ENCODE data around the gene MEA1.

The MEA1 gene

GRCh38 chr6:43013097-43013842 lies 476 bp downstream of the MEA1 start:
- no peak for DNase-seq (ENCODE audit: low spot score)
- TF ChIP-seq, protein P1, sequence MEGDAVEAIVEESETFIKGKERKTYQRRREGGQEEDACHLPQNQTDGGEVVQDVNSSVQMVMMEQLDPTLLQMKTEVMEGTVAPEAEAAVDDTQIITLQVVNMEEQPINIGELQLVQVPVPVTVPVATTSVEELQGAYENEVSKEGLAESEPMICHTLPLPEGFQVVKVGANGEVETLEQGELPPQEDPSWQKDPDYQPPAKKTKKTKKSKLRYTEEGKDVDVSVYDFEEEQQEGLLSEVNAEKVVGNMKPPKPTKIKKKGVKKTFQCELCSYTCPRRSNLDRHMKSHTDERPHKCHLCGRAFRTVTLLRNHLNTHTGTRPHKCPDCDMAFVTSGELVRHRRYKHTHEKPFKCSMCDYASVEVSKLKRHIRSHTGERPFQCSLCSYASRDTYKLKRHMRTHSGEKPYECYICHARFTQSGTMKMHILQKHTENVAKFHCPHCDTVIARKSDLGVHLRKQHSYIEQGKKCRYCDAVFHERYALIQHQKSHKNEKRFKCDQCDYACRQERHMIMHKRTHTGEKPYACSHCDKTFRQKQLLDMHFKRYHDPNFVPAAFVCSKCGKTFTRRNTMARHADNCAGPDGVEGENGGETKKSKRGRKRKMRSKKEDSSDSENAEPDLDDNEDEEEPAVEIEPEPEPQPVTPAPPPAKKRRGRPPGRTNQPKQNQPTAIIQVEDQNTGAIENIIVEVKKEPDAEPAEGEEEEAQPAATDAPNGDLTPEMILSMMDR (IDR thresholded peaks at IDR 0.05; ENCODE audit: extremely low read depth, insufficient read depth, missing control alignments) = no peak
- in situ Hi-C loops (cut with MboI; ENCODE audit: low pct_unique_long_range_greater_than_20kb, low sequenced_read_pairs, unreplicated experiment) = no loop called here

- in situ Hi-C loops (cut with MboI; ENCODE audit: low pct_unique_long_range_greater_than_20kb, low sequenced_read_pairs, unreplicated experiment) = no loop called here
- TF ChIP-seq, protein P1 (IDR thresholded peaks at IDR 0.05; ENCODE audit: extremely low read depth, insufficient read depth, missing control alignments) = no peak
- DNase-seq (ENCODE audit: low spot score) = no peak
These were observed 1.4 kb downstream of the MEA1 start for GRCh38 chr6:43012364-43012763.

DNA sequence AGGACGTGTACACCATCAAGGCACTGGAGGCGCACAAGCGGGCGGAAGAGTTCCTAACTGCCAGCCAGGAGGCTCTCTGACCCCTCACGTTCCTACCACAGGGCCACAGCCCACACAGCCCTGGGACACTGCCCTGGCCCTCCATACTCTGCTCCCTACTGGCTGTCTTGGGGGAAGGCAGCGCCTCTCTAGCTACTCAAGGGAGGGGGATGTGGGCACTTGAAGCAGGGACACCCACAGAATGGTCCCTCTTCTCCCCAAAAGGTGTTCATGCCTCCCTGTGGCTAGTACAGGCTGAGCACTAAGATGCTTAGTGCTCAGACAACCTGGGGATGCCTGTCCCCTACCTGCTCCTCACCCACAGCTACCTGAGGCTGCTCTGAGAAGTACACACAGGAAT lies 2.5 kb downstream of the MEA1 start:
- in situ Hi-C loops (cut with MboI; ENCODE audit: low pct_unique_long_range_greater_than_20kb, low sequenced_read_pairs, unreplicated experiment) = no loop called here
- TF ChIP-seq, protein P1 (IDR thresholded peaks at IDR 0.05; ENCODE audit: extremely low read depth, insufficient read depth, missing control alignments) = no peak
- no peak for DNase-seq (ENCODE audit: low spot score)

DNA sequence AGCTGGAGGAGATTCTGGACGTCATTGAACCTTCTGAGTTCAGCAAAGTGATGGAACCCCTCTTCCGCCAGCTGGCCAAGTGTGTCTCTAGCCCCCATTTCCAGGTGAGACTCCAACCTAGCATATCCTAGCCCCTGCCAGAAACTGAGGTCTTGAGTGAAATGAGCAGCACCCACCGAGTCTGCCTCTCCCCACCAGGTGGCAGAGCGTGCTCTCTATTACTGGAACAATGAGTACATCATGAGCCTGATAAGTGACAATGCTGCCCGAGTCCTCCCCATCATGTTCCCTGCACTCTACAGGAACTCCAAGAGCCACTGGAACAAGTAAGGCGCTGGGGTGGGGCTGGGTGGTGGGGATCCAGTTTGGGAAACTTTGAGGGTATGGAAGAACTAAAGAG lies 4.6 kb downstream of the MEA1 start:
- in situ Hi-C loops (cut with MboI; ENCODE audit: low pct_unique_long_range_greater_than_20kb, low sequenced_read_pairs, unreplicated experiment) = no loop called here
- DNase-seq (ENCODE audit: low spot score) = peak; percentile 43
- TF ChIP-seq, protein P1 (IDR thresholded peaks at IDR 0.05; ENCODE audit: extremely low read depth, insufficient read depth, missing control alignments) = peak; percentile 53

- TF ChIP-seq, protein P1 (IDR thresholded peaks at IDR 0.05; ENCODE audit: extremely low read depth, insufficient read depth, missing control alignments) = no peak
- in situ Hi-C loops (cut with MboI; ENCODE audit: low pct_unique_long_range_greater_than_20kb, low sequenced_read_pairs, unreplicated experiment) = no loop called here
- DNase-seq (ENCODE audit: low spot score) = no peak
These were observed 6.6 kb downstream of the MEA1 start for GRCh38 chr6:43007126-43007525.

DNA sequence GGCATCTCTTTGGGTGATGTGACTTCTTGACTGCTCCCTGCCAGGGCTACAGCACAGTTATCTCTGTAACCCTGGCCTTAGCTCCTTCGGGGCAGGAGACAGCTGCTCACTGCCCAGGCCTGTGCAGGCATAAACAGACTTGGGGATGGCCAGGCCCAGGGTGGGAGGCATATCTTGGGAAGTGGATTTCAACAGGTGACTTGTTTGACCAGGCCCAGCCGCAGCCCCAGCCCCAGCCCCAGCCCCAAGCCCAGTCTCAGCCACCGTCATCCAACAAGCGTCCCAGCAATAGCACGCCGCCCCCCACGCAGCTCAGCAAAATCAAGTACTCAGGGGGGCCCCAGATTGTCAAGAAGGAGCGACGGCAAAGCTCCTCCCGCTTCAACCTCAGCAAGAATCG lies 7.5 kb downstream of the MEA1 start:
- no peak for DNase-seq (ENCODE audit: low spot score)
- TF ChIP-seq, protein P1 (IDR thresholded peaks at IDR 0.05; ENCODE audit: extremely low read depth, insufficient read depth, missing control alignments) = no peak
- in situ Hi-C loops (cut with MboI; ENCODE audit: low pct_unique_long_range_greater_than_20kb, low sequenced_read_pairs, unreplicated experiment) = no loop called here

Measured in GM13977 (cell line).